K562 (cell line): ENCODE measurements around the gene BAIAP2.

Experiments
- CTCF ChIP-seq, 3 experiments: IDR thresholded peaks in 2 of 3; conservative IDR thresholded peaks in 1 of 3; 2 replicates each; pipeline ENCODE4 v1.5.1; 2011 to 2012; ENCODE audit warnings: low read length in 3 of 3, mild to moderate bottlenecking in 3 of 3, control low read depth in 2 of 3, improper control_type of control experiment in 1 of 3, inconsistent platforms in 1 of 3, low read depth in 1 of 3, mixed read lengths in 1 of 3, moderate library complexity in 1 of 3; ENCODE audit not compliant: insufficient read depth in 2 of 3
- FOXM1 ChIP-seq, 2 experiments: fragments of 450-650 bp in 1 of 2; sonication (generic) in 1 of 2; formaldehyde crosslinking in 1 of 2; IDR thresholded peaks; 2 replicates each; pipeline versions ENCODE4 v1.6.1 to v1.9.0; 2017 to 2022; ENCODE audit warnings: low read depth in 2 of 2, mild to moderate bottlenecking in 2 of 2, missing genetic modification reagents in 1 of 2, moderate library complexity in 1 of 2
- JUNB ChIP-seq: fragments of 450-650 bp; formaldehyde crosslinking; conservative IDR thresholded peaks from 2 replicates; pipeline ENCODE4 v1.4.0; 2020; ENCODE audit warnings: mild to moderate bottlenecking
- KAT7 ChIP-seq: sonication (generic); formaldehyde crosslinking; IDR thresholded peaks from 2 replicates; pipeline ENCODE4 v1.8.0; 2022; ENCODE audit warnings: missing genetic modification reagents, mild to moderate bottlenecking, borderline replicate concordance
- MAFG ChIP-seq: fragments of 450-650 bp; conservative IDR thresholded peaks from 2 replicates; pipeline ENCODE4 v1.6.1; 2016; ENCODE audit warnings: missing genetic modification characterization, missing compliant biosample characterization
- MYC ChIP-seq, 2 experiments: fragments of 250-450 bp in 1 of 2; sonication (Bioruptor Pico) in 1 of 2; IDR thresholded peaks; 2 replicates each; pipeline versions ENCODE4 v1.5.1 to v1.6.1; 2012 to 2021; ENCODE audit warnings: low read depth in 2 of 2, borderline replicate concordance in 1 of 2, improper control_type of control experiment in 1 of 2, low read length in 1 of 2, mild to moderate bottlenecking in 1 of 2, moderate library complexity in 1 of 2
- NFE2L1 ChIP-seq: fragments of 450-650 bp; IDR thresholded peaks from 2 replicates; pipeline ENCODE4 v1.6.1; 2016; ENCODE audit warnings: missing genetic modification characterization, low read depth, mild to moderate bottlenecking, missing compliant biosample characterization, moderate library complexity, borderline replicate concordance
- PHB2 ChIP-seq: fragments of 450-650 bp; IDR thresholded peaks from 2 replicates; pipeline ENCODE4 v1.6.1; 2017; ENCODE audit warnings: low read depth
- POLR2AphosphoS5 ChIP-seq: IDR thresholded peaks from 2 replicates; pipeline ENCODE4 v1.6.1; 2011; ENCODE audit warnings: mild to moderate bottlenecking, low read depth, low read length, moderate library complexity; ENCODE audit not compliant: control insufficient read depth, insufficient read depth
- ZFP91 ChIP-seq: sonication (generic); formaldehyde crosslinking; IDR thresholded peaks from 2 replicates; pipeline ENCODE4 v1.8.0; 2022; ENCODE audit warnings: mild to moderate bottlenecking, missing genetic modification reagents
- ZNF717 ChIP-seq: fragments of 250-450 bp; sonication (Bioruptor Pico); IDR thresholded peaks from 2 replicates; pipeline ENCODE4 v1.5.0; 2021
- ZNF830 ChIP-seq: fragments of 250-450 bp; sonication (Bioruptor Pico); IDR thresholded peaks from 2 replicates; pipeline ENCODE4 v1.5.0; 2021; ENCODE audit warnings: mild to moderate bottlenecking

DNA sequence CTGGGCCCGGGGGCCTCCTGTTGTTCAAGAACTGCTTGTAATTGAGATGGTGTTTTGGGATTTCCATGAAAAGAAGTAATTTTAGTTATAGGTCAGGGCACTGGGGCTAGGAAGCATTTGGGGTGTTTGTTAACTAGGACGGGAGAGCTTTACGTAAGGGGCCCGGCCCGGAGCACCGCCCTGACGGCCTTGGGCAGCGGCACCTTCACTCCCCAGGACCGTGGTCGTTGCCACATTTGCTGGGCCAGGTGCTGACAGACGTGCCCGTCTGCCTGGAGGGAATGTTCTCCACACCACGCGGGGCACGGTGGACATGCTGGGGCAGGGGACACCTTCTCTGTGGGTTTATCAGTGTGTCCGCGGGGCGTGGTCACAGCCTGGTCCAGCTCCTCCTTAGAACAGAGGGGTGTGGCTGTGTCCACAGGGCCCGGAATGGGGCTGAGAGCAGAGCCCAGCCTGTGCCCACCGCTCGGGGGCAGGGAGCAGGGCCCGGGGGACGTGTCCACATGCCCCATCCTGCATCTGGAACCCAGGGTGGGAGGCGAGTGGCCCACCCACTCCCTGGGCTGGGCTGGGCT lies 57.7 kb downstream of the BAIAP2 start:
- no peak for TF ChIP-seq ZNF830
- TF ChIP-seq FOXM1 (IDR thresholded peaks at IDR 0.05; ENCODE audit: low read depth) = no peak
- no peak for TF ChIP-seq FOXM1 (CRISPR knock-in tag; IDR thresholded peaks at IDR 0.05; ENCODE audit: low read depth)
- TF ChIP-seq KAT7 (CRISPR knock-in tag) = no peak
- TF ChIP-seq MAFG = no peak
- TF ChIP-seq CTCF (IDR thresholded peaks at IDR 0.05 in 2 of 3, conservative IDR thresholded peaks at IDR 0.05 in 1 of 3; ENCODE audit: insufficient read depth in 2 of 3, low read depth in 1 of 3, low read length in 3 of 3) = no peak
- no peak for TF ChIP-seq MYC (IDR thresholded peaks at IDR 0.05; ENCODE audit: low read depth, low read length)
- TF ChIP-seq MYC (CRISPR knock-in tag; IDR thresholded peaks at IDR 0.05; ENCODE audit: borderline replicate concordance, low read depth) = no peak
- TF ChIP-seq ZNF717 (CRISPR knock-in tag) = no peak
- no peak for TF ChIP-seq NFE2L1
- no peak for TF ChIP-seq ZFP91
- no peak for TF ChIP-seq POLR2AphosphoS5
- TF ChIP-seq PHB2 = no peak
- no peak for TF ChIP-seq JUNB (CRISPR knock-in tag)
